HEK293T (cell line): ENCODE data around the gene RPH3AL.

Experiments used
- CTCF ChIA-PET: fragments of 350-600 bp; formaldehyde crosslinking; extraction: SDS; loops from one replicate; lab custom pipeline; 2021; ENCODE audit warnings: antibody characterized with exemption, inconsistent platforms; lab: Yijun Ruan, JAX
- POLR2A ChIA-PET: fragments of 350-600 bp; formaldehyde crosslinking; extraction: SDS; loops from one replicate; lab custom pipeline; 2020; ENCODE audit warnings: antibody characterized with exemption, inconsistent platforms; lab: Yijun Ruan, JAX
- DNase-seq: peaks from one replicate; pipeline ENCODE4 v3.0.0; 2012; ENCODE audit warnings: mixed read lengths; ENCODE audit errors: extremely low spot score
- ARNT ChIP-seq: fragments of 450-650 bp; IDR thresholded peaks from 2 replicates; pipeline ENCODE4 v1.6.1; 2017; ENCODE audit warnings: mild to moderate bottlenecking
- BHLHE40 ChIP-seq: fragments of 450-650 bp; IDR thresholded peaks from 2 replicates; pipeline ENCODE4 v1.6.1; 2016; ENCODE audit warnings: mild to moderate bottlenecking, moderate library complexity, borderline replicate concordance
- CTBP1 ChIP-seq: fragments of 450-650 bp; IDR thresholded peaks from 2 replicates; pipeline ENCODE4 v1.6.1; 2016; ENCODE audit warnings: borderline replicate concordance
- ELF4 ChIP-seq: fragments of 450-650 bp; IDR thresholded peaks from 2 replicates; pipeline ENCODE4 v1.6.1; 2017; ENCODE audit warnings: antibody characterized with exemption
- FOXA1 ChIP-seq: fragments of 450-650 bp; IDR thresholded peaks from 2 replicates; pipeline ENCODE4 v1.6.1; 2016; ENCODE audit warnings: mild to moderate bottlenecking
- FOXK2 ChIP-seq: fragments of 450-650 bp; IDR thresholded peaks from 2 replicates; pipeline ENCODE4 v1.6.1; 2016; ENCODE audit warnings: mild to moderate bottlenecking
- FOXM1 ChIP-seq: fragments of 450-650 bp; IDR thresholded peaks from 2 replicates; pipeline ENCODE4 v1.6.1; 2017; ENCODE audit warnings: mild to moderate bottlenecking, borderline replicate concordance
- HDGF ChIP-seq: fragments of 450-650 bp; IDR thresholded peaks from 2 replicates; pipeline ENCODE4 v1.6.1; 2017; ENCODE audit warnings: antibody characterized with exemption, borderline replicate concordance
- L3MBTL2 ChIP-seq: fragments of 450-650 bp; conservative IDR thresholded peaks from 2 replicates; pipeline ENCODE4 v1.6.1; 2016; ENCODE audit warnings: mild to moderate bottlenecking
- LEF1 ChIP-seq: fragments of 450-650 bp; IDR thresholded peaks from 2 replicates; pipeline ENCODE4 v1.6.1; 2017; ENCODE audit warnings: mild to moderate bottlenecking, borderline replicate concordance
- NFRKB ChIP-seq: fragments of 450-650 bp; IDR thresholded peaks from 2 replicates; pipeline ENCODE4 v1.6.1; 2016; ENCODE audit warnings: mild to moderate bottlenecking, moderate library complexity
- SP1 ChIP-seq: fragments of 450-650 bp; IDR thresholded peaks from 2 replicates; pipeline ENCODE4 v1.6.1; 2017
- SUZ12 ChIP-seq: fragments of 450-650 bp; IDR thresholded peaks from 2 replicates; pipeline ENCODE4 v1.6.1; 2016; ENCODE audit warnings: mild to moderate bottlenecking
- TARDBP ChIP-seq: fragments of 450-650 bp; IDR thresholded peaks from 2 replicates; pipeline ENCODE4 v1.6.1; 2016
- ZNF384 ChIP-seq: fragments of 450-650 bp; IDR thresholded peaks from 2 replicates; pipeline ENCODE4 v1.6.1; 2016
- TF ChIP-seq, protein P1 (sequence below): fragments of 450-650 bp; IDR thresholded peaks from 2 replicates; pipeline ENCODE4 v1.6.1; 2016

Gene RPH3AL

DNA sequence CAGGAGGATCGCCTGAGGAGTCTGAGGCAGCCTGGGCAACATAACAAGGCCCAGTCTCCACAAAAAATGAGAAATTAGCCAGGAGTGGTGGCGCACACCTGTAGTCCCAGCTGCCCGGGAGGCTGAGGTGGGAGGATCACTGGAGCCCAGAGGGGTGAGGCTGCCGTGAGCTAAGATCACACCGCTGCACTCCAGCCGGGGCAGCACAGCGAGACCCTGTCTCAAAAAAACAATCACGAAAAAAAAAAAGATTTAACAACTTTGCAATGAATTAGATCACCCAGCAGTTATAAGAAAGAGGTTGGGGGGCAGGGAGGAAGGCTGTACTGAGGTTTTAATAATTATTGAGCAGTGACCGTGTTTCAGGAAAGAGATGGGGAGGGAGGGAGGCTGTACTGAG, 49.4 kb downstream of the RPH3AL start:
- ChIA-PET POLR2A (interaction anchor here (1.0 kb wide), 1 partner anchor 9 kb away, joined by 3 read pairs; no protein-coding TSS in a partner anchor), CTCF (no interaction called here)
- no peak for DNase-seq
- no peak for TF ChIP-seq BHLHE40
- TF ChIP-seq HDGF: no peak
- TF ChIP-seq ARNT: no peak
- no peak for TF ChIP-seq TARDBP
- TF ChIP-seq, protein P1, sequence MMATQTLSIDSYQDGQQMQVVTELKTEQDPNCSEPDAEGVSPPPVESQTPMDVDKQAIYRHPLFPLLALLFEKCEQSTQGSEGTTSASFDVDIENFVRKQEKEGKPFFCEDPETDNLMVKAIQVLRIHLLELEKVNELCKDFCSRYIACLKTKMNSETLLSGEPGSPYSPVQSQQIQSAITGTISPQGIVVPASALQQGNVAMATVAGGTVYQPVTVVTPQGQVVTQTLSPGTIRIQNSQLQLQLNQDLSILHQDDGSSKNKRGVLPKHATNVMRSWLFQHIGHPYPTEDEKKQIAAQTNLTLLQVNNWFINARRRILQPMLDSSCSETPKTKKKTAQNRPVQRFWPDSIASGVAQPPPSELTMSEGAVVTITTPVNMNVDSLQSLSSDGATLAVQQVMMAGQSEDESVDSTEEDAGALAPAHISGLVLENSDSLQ: no peak
- TF ChIP-seq FOXM1: no peak
- TF ChIP-seq ZNF384: no peak

GRCh38 chr17:302300-302698, 50.3 kb downstream of the RPH3AL start:
- ChIA-PET CTCF (no interaction called here), POLR2A (interaction anchor here (1.0 kb wide), 1 partner anchor 8 kb away, joined by 3 read pairs; no protein-coding TSS in a partner anchor)
- DNase-seq: no peak
- TF ChIP-seq LEF1: no peak
- TF ChIP-seq FOXA1: no peak
- TF ChIP-seq L3MBTL2: no peak
- no peak for TF ChIP-seq ARNT
- TF ChIP-seq, protein P1: no peak
- TF ChIP-seq BHLHE40: no peak
- TF ChIP-seq TARDBP: no peak
- TF ChIP-seq SP1: no peak
- no peak for TF ChIP-seq NFRKB
- TF ChIP-seq CTBP1: no peak
- no peak for TF ChIP-seq ZNF384
- no peak for TF ChIP-seq FOXM1

DNA sequence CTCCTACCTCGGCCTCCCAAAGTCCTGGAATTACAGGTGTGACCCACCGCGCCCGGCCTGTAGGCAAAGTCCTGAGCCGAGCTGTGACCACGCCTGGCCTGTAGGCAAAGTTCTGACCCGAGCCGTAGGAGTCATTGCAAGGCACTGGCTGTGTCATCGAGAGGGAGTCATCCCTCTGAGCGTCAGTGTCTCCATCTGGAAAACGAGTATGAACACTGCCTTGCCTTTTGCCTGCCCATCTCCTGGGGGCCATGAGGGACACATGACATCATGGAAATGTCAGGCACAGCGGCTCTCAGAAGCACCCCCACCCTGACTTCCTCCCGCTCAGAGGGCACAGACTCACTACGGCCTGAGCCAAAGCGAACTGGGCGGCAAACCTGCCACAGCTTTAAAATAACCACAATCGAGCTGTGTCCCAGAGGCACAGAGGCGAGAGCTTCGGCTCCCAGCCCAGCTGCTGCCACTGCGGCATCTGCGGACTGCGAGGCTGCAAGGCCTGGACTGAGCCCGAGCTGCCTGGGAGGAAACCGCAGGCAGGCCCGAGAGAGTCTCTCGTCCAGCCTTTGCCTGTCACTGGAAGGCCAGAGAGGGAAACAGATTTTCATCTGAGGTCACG, 50.8 kb downstream of the RPH3AL start:
- ChIA-PET CTCF (no interaction called here), POLR2A (interaction anchor here (1.0 kb wide), 1 partner anchor 8 kb away, joined by 3 read pairs; no protein-coding TSS in a partner anchor)
- no peak for DNase-seq
- no peak for TF ChIP-seq FOXK2
- TF ChIP-seq CTBP1: no peak
- no peak for TF ChIP-seq LEF1
- TF ChIP-seq NFRKB: no peak
- TF ChIP-seq FOXM1: no peak
- no peak for TF ChIP-seq ARNT
- TF ChIP-seq, protein P1: no peak
- TF ChIP-seq SP1: no peak
- no peak for TF ChIP-seq SUZ12

DNA sequence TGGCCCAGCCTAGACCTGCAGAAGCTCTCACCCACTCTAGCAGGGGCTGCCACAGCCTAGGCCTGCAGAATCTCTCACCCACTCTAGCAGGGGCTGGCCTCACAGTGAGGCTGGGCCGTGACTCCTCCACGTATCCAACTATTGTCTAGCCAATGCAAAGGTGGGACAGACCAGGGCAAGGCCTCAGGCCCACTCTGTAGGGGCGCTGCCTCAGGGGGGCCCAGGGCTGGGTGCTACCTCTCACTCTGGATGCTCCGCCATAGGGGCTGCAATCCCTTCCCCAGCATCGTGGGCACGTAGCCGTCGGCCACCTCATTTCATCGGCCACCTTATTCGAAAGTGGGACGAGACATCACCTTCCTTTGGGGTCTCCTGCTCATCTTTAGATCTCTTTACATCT, 51.7 kb downstream of the RPH3AL start:
- ChIA-PET CTCF (interaction anchor here (0.6 kb wide), 1 partner anchor 77 kb away, joined by 4 read pairs; no protein-coding TSS in a partner anchor), POLR2A (interaction anchor here (0.6 kb wide), 1 partner anchor 105 kb away, joined by 3 read pairs; no protein-coding TSS in a partner anchor)
- TF ChIP-seq ZNF384 (no peak), SP1 (no peak), L3MBTL2 (no peak), ELF4 (no peak), FOXA1 (no peak), FOXK2 (no peak), CTBP1 (no peak), HDGF (no peak), SUZ12 (no peak), ARNT (no peak), LEF1 (no peak), NFRKB (no peak), TARDBP (no peak)
- TF ChIP-seq, protein P1: no peak
- no peak for DNase-seq

DNA sequence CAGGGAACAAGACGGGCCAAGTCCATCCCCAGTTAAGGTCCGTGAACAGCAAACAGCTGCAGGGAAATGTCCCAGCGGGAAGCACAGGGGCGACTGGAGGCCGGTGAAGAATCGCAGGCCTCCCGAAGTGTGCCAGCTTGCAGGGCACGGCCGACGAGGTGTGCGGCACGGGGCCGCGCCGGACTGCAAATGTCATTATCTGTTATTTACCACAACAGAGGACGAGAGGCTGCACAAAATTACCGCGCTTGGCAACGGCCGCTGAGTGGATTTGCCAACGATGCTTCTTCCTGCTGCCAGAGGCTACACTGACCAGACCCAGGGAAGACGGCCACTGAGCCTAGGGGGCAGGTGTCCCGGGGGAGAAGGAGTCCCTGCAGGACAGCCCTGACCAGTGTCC, 53.1 kb downstream of the RPH3AL start:
- ChIA-PET POLR2A (no interaction called here), CTCF (no interaction called here)
- TF ChIP-seq L3MBTL2: no peak
- no peak for TF ChIP-seq TARDBP
- no peak for TF ChIP-seq SUZ12
- TF ChIP-seq ZNF384: no peak
- no peak for TF ChIP-seq FOXA1
- DNase-seq: no peak

GRCh38 chr17:298791-299450, 53.7 kb downstream of the RPH3AL start:
- no peak for DNase-seq
- ChIA-PET CTCF (no interaction called here), POLR2A (no interaction called here)
- TF ChIP-seq ARNT: no peak
- no peak for TF ChIP-seq HDGF
- TF ChIP-seq FOXA1: no peak
- no peak for TF ChIP-seq NFRKB
- no peak for TF ChIP-seq TARDBP
- TF ChIP-seq CTBP1: no peak
- TF ChIP-seq LEF1: no peak
- TF ChIP-seq, protein P1: no peak
- no peak for TF ChIP-seq L3MBTL2
- no peak for TF ChIP-seq BHLHE40
